HG03135 (cell line): ENCODE data around the gene HMGCS1.
"Not testable (repeated sequence)": the region's sequence is repeated elsewhere in the genome, so short reads cannot be mapped to it uniquely, and the experiment has no call there.

Source experiments
- ATAC-seq: cut with Tn5 transposase; IDR thresholded peaks from one replicate; pipeline ENCODE4 v1.9.1; 2021; ENCODE audit warnings: mild to moderate bottlenecking, moderate library complexity; ENCODE audit not compliant: unreplicated experiment

The HMGCS1 gene

GRCh38 chr5:43279548-43280274 is 33.5 kb downstream of the HMGCS1 start:
- ATAC-seq = no peak

GRCh38 chr5:43275391-43275790 is 37.8 kb downstream of the HMGCS1 start:
- ATAC-seq = no peak

GRCh38 chr5:43274435-43275114 is 38.6 kb downstream of the HMGCS1 start:
- no peak for ATAC-seq

GRCh38 chr5:43273552-43273951 is 39.7 kb downstream of the HMGCS1 start:
- no peak for ATAC-seq

GRCh38 chr5:43270645-43271044 is 42.6 kb downstream of the HMGCS1 start:
- no peak for ATAC-seq

GRCh38 chr5:43268188-43268820 is 44.9 kb downstream of the HMGCS1 start:
- ATAC-seq = no peak

GRCh38 chr5:43262269-43262668 is 50.9 kb downstream of the HMGCS1 start:
- ATAC-seq = not testable (repeated sequence)

GRCh38 chr5:43258116-43258515 is 55.1 kb downstream of the HMGCS1 start:
- ATAC-seq = no peak

GRCh38 chr5:43256261-43256966 is 56.8 kb downstream of the HMGCS1 start:
- no peak for ATAC-seq

GRCh38 chr5:43255704-43256103 is 57.5 kb downstream of the HMGCS1 start:
- no peak for ATAC-seq

GRCh38 chr5:43251754-43252153 is 61.5 kb downstream of the HMGCS1 start:
- ATAC-seq = no peak

GRCh38 chr5:43245724-43246385 is 67.4 kb downstream of the HMGCS1 start:
- ATAC-seq = no peak

GRCh38 chr5:43244823-43245565 is 68.2 kb downstream of the HMGCS1 start:
- ATAC-seq = peak; percentile 86

- no peak for ATAC-seq
Measured at GRCh38 chr5:43243270-43243669, 69.9 kb downstream of the HMGCS1 start.

GRCh38 chr5:43242196-43242595 is 71.0 kb downstream of the HMGCS1 start:
- no peak for ATAC-seq
